ACHN (cell line): ENCODE results near the gene DOCK4.

Experiments
- DNase-seq: peaks from one replicate; pipeline ENCODE4 v3.0.0-alpha.2; 2015
- in situ Hi-C: cut with HindIII; loops from 2 replicates; pipeline ENCODE4 v1.10.0; 2017; ENCODE audit warnings: low sequenced_read_pairs, low pct_ligation_motif_present, low pct_unique_long_range_greater_than_20kb

Gene DOCK4

GRCh38 chr7:112073530-112073929, 132.7 kb downstream of the DOCK4 start:
- no peak for DNase-seq
- in situ Hi-C loops = no loop called here

GRCh38 chr7:112072541-112073245, 133.5 kb downstream of the DOCK4 start:
- in situ Hi-C loops = no loop called here

GRCh38 chr7:112071856-112072255, 134.3 kb downstream of the DOCK4 start:
- no peak for DNase-seq
- in situ Hi-C loops = no loop called here

More at GRCh38 chr7:112072541-112073245, 133.5 kb downstream of the DOCK4 start:
- no peak for DNase-seq

GRCh38 chr7:112070674-112071256, 135.4 kb downstream of the DOCK4 start:
- in situ Hi-C loops = no loop called here

GRCh38 chr7:112069879-112070321, 136.3 kb downstream of the DOCK4 start:
- DNase-seq = no peak
- in situ Hi-C loops = no loop called here

More at GRCh38 chr7:112070674-112071256, 135.4 kb downstream of the DOCK4 start:
- no peak for DNase-seq

GRCh38 chr7:112068967-112069366, 137.2 kb downstream of the DOCK4 start:
- in situ Hi-C loops = no loop called here
- no peak for DNase-seq

GRCh38 chr7:112067632-112068540, 138.3 kb downstream of the DOCK4 start:
- peak; percentile 52 for DNase-seq
- in situ Hi-C loops = no loop called here

GRCh38 chr7:112067200-112067599, 139.0 kb downstream of the DOCK4 start:
- no peak for DNase-seq
- in situ Hi-C loops = no loop called here

GRCh38 chr7:112065758-112066157, 140.4 kb downstream of the DOCK4 start:
- DNase-seq = no peak
- in situ Hi-C loops = no loop called here

GRCh38 chr7:112064627-112065385, 141.4 kb downstream of the DOCK4 start:
- in situ Hi-C loops = no loop called here
- no peak for DNase-seq

- no peak for DNase-seq
- in situ Hi-C loops = no loop called here
Measured at GRCh38 chr7:112063974-112064373, 142.2 kb downstream of the DOCK4 start.

GRCh38 chr7:112061051-112061450, 145.1 kb downstream of the DOCK4 start:
- in situ Hi-C loops = no loop called here
- no peak for DNase-seq

- no peak for DNase-seq
Measured at GRCh38 chr7:112060625-112061024, 145.6 kb downstream of the DOCK4 start.

GRCh38 chr7:112059675-112060074, 146.5 kb downstream of the DOCK4 start:
- in situ Hi-C loops = no loop called here
- no peak for DNase-seq

More at GRCh38 chr7:112060625-112061024, 145.6 kb downstream of the DOCK4 start:
- in situ Hi-C loops = no loop called here

GRCh38 chr7:112058686-112059085, 147.5 kb downstream of the DOCK4 start:
- in situ Hi-C loops = no loop called here
- no peak for DNase-seq

GRCh38 chr7:112056409-112056808, 149.8 kb downstream of the DOCK4 start:
- DNase-seq = peak; percentile 34
- in situ Hi-C loops = no loop called here

GRCh38 chr7:112053737-112054069, 152.5 kb downstream of the DOCK4 start:
- in situ Hi-C loops = no loop called here

GRCh38 chr7:112052993-112053736, 153.0 kb downstream of the DOCK4 start:
- in situ Hi-C loops = no loop called here
- DNase-seq = no peak

More at GRCh38 chr7:112053737-112054069, 152.5 kb downstream of the DOCK4 start:
- DNase-seq = no peak
